BJ (cell line): Measurements from ENCODE around the gene ATP9A. TPM values are rescaled to one million over a fixed set of nuclear protein-coding genes. Genes with fewer than 3 reads are reported as not detected.

Experiments
- CTCF ChIA-PET: fragments of 350-600 bp; formaldehyde crosslinking; extraction: SDS; loops from one replicate; lab custom pipeline; 2021; ENCODE audit warnings: antibody characterized with exemption, inconsistent platforms; lab: Yijun Ruan, JAX
- POLR2A ChIA-PET: fragments of 300-600 bp; sonication (Branson Sonifier 250); formaldehyde crosslinking; extraction: SDS; loops from one replicate; lab custom pipeline; 2021; ENCODE audit warnings: antibody characterized with exemption; lab: Charles Lee
- DNase-seq: peaks from one replicate; pipeline ENCODE4 v3.0.0-alpha.2; 2011; ENCODE audit warnings: low read depth
- H3K27me3 ChIP-seq: 2 replicates; pipeline ENCODE4 v1.6.0; 2011; ENCODE audit warnings: low read length; ENCODE audit not compliant: control insufficient read depth, insufficient read depth
- H3K36me3 ChIP-seq: 2 replicates; pipeline ENCODE4 v1.5.1; 2011; ENCODE audit warnings: low read length; ENCODE audit not compliant: control insufficient read depth, insufficient read depth
- H3K4me3 ChIP-seq: 2 replicates; pipeline ENCODE4 v1.5.1; 2011; ENCODE audit warnings: low read depth, mild to moderate bottlenecking, control low read depth, low read length
- polyA plus RNA-seq: library from polyadenylated mRNA; depleted of rRNA; stranded (reverse); fragments of >200 nt; gene quantifications from 2 replicates; pipeline ENCODE4 v1.2.3, GENCODE V29; 2011
- TF ChIP-seq, protein P1 (sequence below): IDR thresholded peaks from 2 replicates; pipeline ENCODE4 v1.5.1; 2011; ENCODE audit warnings: low read depth, mild to moderate bottlenecking, control low read depth, inconsistent platforms, low read length, moderate library complexity; ENCODE audit not compliant: insufficient read depth

ATP9A gene
- polyA plus RNA-seq, 1 experiment: 26.0 TPM

DNA sequence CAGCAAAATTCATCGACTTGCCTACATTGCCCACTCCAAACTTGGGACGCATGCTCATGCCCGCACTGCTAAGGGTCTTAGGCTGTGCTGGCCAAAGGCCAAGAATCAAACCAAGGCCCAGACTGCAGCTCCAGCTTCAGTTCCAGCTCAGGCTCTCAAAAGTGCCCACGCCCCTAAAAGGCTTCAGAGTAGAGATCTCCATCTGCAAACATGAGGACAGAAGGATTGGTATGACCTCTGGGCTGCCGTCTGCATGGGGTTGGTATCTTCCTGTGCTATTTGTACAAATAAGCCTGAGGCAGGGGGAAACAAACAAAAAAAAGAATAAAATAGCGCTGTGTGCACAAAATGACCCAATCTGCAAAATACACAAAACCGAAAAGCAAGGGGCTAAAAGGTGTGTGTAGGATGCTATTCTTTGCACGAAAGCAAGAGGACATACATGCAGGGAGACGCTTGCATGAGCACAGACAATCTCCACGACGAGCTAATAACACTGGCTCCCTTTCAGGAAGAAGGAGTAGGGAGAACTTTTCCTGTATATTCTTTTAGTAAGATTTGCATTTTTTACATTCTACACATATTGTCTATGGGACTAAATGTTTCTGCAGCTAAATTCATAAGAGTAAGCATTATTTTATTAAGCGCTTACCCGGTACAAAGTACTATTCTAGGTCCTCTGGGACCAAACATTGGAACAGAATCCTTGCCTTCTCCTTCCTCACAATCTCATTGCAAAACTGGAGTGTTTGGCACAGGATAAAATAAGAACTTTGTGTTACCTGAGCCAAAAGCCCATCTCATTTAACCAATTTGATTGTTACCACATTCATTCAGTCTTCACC lies 33.1 kb downstream of the ATP9A start:
- TF ChIP-seq, protein P1, sequence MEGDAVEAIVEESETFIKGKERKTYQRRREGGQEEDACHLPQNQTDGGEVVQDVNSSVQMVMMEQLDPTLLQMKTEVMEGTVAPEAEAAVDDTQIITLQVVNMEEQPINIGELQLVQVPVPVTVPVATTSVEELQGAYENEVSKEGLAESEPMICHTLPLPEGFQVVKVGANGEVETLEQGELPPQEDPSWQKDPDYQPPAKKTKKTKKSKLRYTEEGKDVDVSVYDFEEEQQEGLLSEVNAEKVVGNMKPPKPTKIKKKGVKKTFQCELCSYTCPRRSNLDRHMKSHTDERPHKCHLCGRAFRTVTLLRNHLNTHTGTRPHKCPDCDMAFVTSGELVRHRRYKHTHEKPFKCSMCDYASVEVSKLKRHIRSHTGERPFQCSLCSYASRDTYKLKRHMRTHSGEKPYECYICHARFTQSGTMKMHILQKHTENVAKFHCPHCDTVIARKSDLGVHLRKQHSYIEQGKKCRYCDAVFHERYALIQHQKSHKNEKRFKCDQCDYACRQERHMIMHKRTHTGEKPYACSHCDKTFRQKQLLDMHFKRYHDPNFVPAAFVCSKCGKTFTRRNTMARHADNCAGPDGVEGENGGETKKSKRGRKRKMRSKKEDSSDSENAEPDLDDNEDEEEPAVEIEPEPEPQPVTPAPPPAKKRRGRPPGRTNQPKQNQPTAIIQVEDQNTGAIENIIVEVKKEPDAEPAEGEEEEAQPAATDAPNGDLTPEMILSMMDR: no peak
- no peak overlapping the region for H3K4me3 ChIP-seq
- POLR2A ChIA-PET: no interaction called here
- no peaks in the 10 kb centered on the region for H3K27me3 ChIP-seq
- no peaks in the 10 kb centered on the region for H3K36me3 ChIP-seq
- no peak for DNase-seq
- CTCF ChIA-PET: interaction anchor here (0.6 kb wide), 1 partner anchor 85 kb away, joined by 3 read pairs; no protein-coding TSS in a partner anchor

DNA sequence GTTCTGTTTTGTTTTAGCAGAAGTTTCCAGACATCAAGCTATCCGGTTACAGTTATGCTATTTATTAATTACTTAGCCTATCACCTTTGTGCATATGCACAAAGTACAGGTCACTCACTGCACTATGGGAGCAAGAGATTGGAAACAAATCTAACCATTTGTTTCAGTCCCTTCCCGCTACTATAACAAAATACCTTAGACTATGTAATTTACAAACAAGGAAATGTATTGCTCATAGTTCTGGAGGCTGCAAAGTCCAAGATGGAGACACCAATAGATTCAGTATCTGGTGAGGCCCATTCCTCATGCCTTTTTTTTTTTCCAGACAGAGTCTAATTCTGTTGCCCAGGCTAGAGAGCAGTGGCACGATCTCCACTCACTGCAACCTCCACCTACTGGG lies 35.1 kb downstream of the ATP9A start:
- ChIA-PET POLR2A (no interaction called here), CTCF (no interaction called here)
- TF ChIP-seq, protein P1: no peak

DNA sequence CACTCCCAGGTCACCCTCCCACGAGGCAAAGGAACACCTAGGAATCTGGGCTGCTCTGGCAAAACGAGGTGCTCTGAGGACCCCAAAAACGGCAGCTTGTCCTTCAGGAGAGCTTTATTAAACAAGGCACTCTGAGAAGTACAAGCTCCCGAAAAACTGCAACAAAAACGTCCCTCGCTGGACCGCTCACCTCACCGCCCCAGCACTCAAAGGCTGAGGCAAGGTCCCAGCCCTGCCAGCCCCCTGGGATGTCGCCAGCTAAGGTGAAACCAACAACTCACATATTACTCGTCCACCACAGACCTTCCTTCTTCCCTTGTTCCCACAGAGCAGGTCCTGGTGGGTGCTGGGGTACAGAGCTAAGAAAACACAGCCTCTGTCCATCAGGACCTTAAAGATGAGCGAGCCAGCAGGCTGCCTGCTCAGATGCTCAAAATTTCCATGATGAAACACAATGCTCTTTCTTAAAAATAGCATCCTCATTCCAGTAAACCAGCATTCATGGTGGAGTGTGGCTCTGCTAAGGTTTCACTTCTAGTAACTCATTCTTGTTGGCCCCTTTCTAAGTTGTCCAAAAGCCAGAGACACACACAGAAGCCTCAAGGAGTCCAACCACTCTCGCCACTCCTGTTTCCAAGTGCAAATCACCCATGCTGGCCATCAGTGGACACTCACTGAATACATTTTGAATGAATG lies 35.9 kb downstream of the ATP9A start:
- CTCF ChIA-PET: interaction anchor here (1.6 kb wide), 1 partner anchor 68 kb away, joined by 6 read pairs; no protein-coding TSS in a partner anchor

More for the DNA sequence above, 35.1 kb downstream of the ATP9A start:
- DNase-seq: no peak
- Histone ChIP-seq H3K36me3 (no peaks in the 10 kb centered on the region), H3K27me3 (no peaks in the 10 kb centered on the region), H3K4me3 (no peak overlapping the region)

DNA sequence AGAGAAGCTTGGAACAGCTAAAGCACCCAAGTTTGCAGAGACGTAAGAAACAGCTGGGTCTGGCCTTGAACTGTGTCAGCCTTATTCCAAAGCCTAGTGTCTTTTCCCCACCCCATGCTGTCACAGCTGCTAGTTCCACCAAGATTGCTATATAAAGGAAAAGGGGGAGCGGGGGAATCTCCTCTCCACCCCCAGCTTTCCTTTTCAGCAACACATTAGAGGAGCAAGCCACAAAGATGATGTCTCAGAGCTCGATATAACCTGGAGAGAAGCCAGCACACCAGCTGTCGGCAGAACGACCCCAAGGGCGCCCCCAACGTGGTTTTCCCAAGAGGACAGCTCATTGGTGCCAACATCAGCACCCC lies 36.5 kb downstream of the ATP9A start:
- H3K27me3 ChIP-seq: no peaks in the 10 kb centered on the region
- TF ChIP-seq, protein P1: no peak
- H3K36me3 ChIP-seq: 0 out of 2 replicates have a peak, but pooled peaks cover 2% of the 10 kb centered on the region
- POLR2A ChIA-PET: no interaction called here
- CTCF ChIA-PET: interaction anchor here (1.6 kb wide), 1 partner anchor 68 kb away, joined by 6 read pairs; no protein-coding TSS in a partner anchor
- no peak overlapping the region for H3K4me3 ChIP-seq
- DNase-seq: no peak

More for the DNA sequence above, 35.9 kb downstream of the ATP9A start:
- H3K4me3 ChIP-seq: no peak overlapping the region
- TF ChIP-seq, protein P1: no peak
- no peak for DNase-seq
- POLR2A ChIA-PET: no interaction called here
- H3K36me3 ChIP-seq: 0 out of 2 replicates have a peak, but pooled peaks cover 2% of the 10 kb centered on the region
- no peaks in the 10 kb centered on the region for H3K27me3 ChIP-seq

DNA sequence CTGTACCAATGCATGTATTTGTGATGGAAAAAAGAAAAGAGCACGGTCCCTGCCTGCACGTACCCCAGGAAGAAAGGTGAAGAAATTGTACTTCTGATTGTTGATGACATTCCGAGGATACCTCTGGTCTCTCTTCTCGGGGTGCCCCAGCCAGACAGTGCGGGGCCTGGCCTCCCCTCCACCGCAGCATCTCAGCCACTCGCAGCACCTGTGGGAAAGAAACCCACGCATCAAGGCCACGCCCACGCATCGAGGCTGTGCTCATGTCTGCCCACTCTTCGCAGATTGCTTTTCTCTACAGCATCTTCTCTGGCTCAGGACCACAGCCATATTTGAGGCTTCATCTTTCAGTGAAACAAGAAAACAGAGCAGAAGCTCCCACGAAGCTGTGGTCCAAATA lies 38.4 kb downstream of the ATP9A start:
- POLR2A ChIA-PET: no interaction called here
- TF ChIP-seq, protein P1: no peak
- no peak overlapping the region for H3K4me3 ChIP-seq
- peaks cover 2% of the 10 kb centered on the region; the same call in 1 of the 2 replicates for H3K36me3 ChIP-seq
- CTCF ChIA-PET: no interaction called here
- DNase-seq: no peak
- H3K27me3 ChIP-seq: no peaks in the 10 kb centered on the region
